ENCODE results near the gene SRGAP3. TPM values are rescaled to one million over a fixed set of nuclear protein-coding genes. Genes with fewer than 3 reads are reported as not detected.
A peak's percentile ranks its signal among the peaks of the same experiment; 100 is the strongest.

The SRGAP3 gene
- total and polyA plus RNA-seq, 7 experiments from 2014 or later = 1.4 to 6.0 (median 4.6) TPM

GRCh38 chr3:9207116-9207763 lies 42.2 kb downstream of the SRGAP3 start:
- Mint-ChIP-seq H3K9me3 (no peaks in the 10 kb centered on the region), H3K36me3 (peaks cover 0 to 6% (median 3%) of the 10 kb centered on the region in 5 donors), H3K4me3 (no peak overlapping the region), H3K27ac (no peak overlapping the region), H3K27me3 (peaks cover 0 to 5% (median 0%) of the 10 kb centered on the region in 5 donors), H3K4me1 (peaks cover 0 to 6% (median 3%) of the 10 kb centered on the region in 7 donors)
- Histone ChIP-seq H3K4me3 (ENCODE audit: low read length) (no peak overlapping the region), H3K9me3 (ENCODE audit: control insufficient read depth in 2 of 3, low read length in 3 of 3) (no peaks in the 10 kb centered on the region), H3K4me1 (ENCODE audit: control insufficient read depth in 2 of 2, insufficient read depth in 2 of 2, low read length in 2 of 2) (no peaks in the 10 kb centered on the region), H3K27ac (ENCODE audit: low read depth, low read length) (no peak overlapping the region), H3K36me3 (ENCODE audit: control insufficient read depth in 2 of 3, insufficient read depth in 3 of 3, low read length in 3 of 3) (no peaks in the 10 kb centered on the region), H3K27me3 (ENCODE audit: control insufficient read depth in 2 of 2, insufficient read depth in 2 of 2, low read length in 2 of 2) (no peaks in the 10 kb centered on the region)
- ATAC-seq (no peak), DNase-seq (no peak)
- POLR2A ChIA-PET = interaction anchor here (0.6 kb wide), 1 partner anchor 228 kb away, joined by 3 read pairs; no protein-coding TSS in a partner anchor
- intact Hi-C loops (cut with micrococcal nuclease) = no loop called here
- CTCF ChIA-PET = interaction anchor here (0.6 kb wide), 1 partner anchor 95 kb away, joined by 3 read pairs; no protein-coding TSS in a partner anchor

DNA sequence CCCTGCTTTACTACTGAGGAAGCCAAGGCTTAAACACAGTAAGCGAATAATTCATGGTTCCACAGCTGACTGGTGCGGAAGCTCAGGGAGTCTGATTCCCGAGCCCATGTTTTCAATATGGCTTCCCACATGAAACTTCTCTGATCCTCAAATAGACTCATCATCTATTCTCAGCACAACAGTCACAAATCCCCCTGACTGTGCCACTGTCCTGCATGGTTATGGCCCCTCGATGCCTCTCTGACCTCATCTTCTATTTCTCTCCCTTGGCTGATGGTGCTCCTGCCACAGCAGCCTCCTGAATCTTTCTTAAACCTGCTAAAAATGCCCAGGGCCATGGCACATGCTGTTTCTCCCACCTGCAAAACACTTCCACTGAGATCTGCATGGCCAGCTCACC lies 43.2 kb downstream of the SRGAP3 start:
- no peaks in the 10 kb centered on the region for H3K9me3 ChIP-seq (ENCODE audit: control insufficient read depth in 2 of 3, low read length in 3 of 3)

DNA sequence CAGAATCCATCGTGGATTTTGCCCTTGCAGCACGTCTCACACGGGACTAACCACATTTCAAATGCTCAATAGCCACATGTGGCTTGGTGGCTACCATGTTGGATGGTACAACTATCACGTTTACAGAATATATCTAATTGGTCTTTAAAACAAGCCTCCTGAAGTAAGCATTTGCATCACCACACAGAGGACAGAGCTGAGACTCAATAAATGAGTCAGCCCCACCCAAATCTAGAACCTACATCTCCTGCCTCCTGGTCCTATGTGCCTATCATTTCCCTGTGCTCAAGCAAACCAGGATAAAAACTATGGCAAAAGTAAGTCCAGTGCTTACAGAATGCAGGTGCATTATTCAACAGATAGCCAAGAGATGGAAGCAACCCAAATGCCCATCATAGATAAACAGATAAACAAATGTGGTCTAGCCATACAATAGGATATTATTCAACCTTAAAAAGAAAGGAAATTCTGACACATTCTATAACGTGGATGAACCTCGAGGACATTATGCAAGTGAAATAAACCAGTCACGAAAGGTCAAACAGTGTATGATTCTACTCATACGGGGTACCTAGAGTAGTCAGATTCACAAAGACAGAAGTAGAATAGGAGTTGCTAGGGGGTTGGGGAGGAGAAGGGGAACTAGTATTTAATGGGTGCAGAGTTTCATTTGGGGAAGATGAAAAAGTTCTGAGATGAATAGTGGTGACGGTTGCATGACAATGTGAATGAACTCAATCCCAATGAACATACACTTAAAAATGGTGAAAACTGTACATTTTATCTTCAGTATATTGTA lies 43.9 kb downstream of the SRGAP3 start:
- CTCF ChIA-PET = no interaction called here

More for the DNA sequence above, 43.2 kb downstream of the SRGAP3 start:
- no peak overlapping the region for H3K27ac ChIP-seq (ENCODE audit: low read depth, low read length)
- intact Hi-C loops (cut with micrococcal nuclease) = no loop called here
- ATAC-seq (no peak), DNase-seq (no peak)
- no peaks in the 10 kb centered on the region for H3K27me3 ChIP-seq (ENCODE audit: control insufficient read depth in 2 of 2, insufficient read depth in 2 of 2, low read length in 2 of 2)
- H3K4me1 ChIP-seq (ENCODE audit: control insufficient read depth in 2 of 2, insufficient read depth in 2 of 2, low read length in 2 of 2) = no peaks in the 10 kb centered on the region
- no peaks in the 10 kb centered on the region for H3K9me3 Mint-ChIP-seq
- H3K36me3 ChIP-seq (ENCODE audit: control insufficient read depth in 2 of 3, insufficient read depth in 3 of 3, low read length in 3 of 3) = no peaks in the 10 kb centered on the region
- H3K4me3 ChIP-seq (ENCODE audit: low read length) = no peak overlapping the region
- ChIA-PET CTCF (no interaction called here), POLR2A (interaction anchor here (0.6 kb wide), 1 partner anchor 229 kb away, joined by 3 read pairs; no protein-coding TSS in a partner anchor)
- no peak overlapping the region for H3K27ac Mint-ChIP-seq
- H3K36me3 Mint-ChIP-seq = peaks cover 0 to 6% (median 3%) of the 10 kb centered on the region in 5 donors
- peaks cover 0 to 6% (median 3%) of the 10 kb centered on the region in 7 donors for H3K4me1 Mint-ChIP-seq
- H3K4me3 Mint-ChIP-seq = no peak overlapping the region
- peaks cover 0 to 5% (median 0%) of the 10 kb centered on the region in 5 donors for H3K27me3 Mint-ChIP-seq

GRCh38 chr3:9204253-9204992 lies 45.0 kb downstream of the SRGAP3 start:
- no peak for DNase-seq
- H3K9me3 ChIP-seq (ENCODE audit: control insufficient read depth in 2 of 3, low read length in 3 of 3) = no peaks in the 10 kb centered on the region
- CTCF ChIA-PET = no interaction called here
- peaks cover 0 to 5% (median 3%) of the 10 kb centered on the region in 5 donors for H3K36me3 Mint-ChIP-seq
- no peaks in the 10 kb centered on the region for H3K27me3 ChIP-seq (ENCODE audit: control insufficient read depth in 2 of 2, insufficient read depth in 2 of 2, low read length in 2 of 2)
- POLR2A ChIA-PET = no interaction called here
- H3K4me3 ChIP-seq (ENCODE audit: low read length) = no peak overlapping the region
- H3K4me3 Mint-ChIP-seq = no peak overlapping the region
- no peak for ATAC-seq
- no peak overlapping the region for H3K27ac ChIP-seq (ENCODE audit: low read depth, low read length)
- no peak overlapping the region for H3K27ac Mint-ChIP-seq
- intact Hi-C loops (cut with micrococcal nuclease) = no loop called here
- no peaks in the 10 kb centered on the region for H3K9me3 Mint-ChIP-seq
- H3K27me3 Mint-ChIP-seq = peaks cover 0 to 5% (median 0%) of the 10 kb centered on the region in 5 donors
- H3K4me1 ChIP-seq (ENCODE audit: control insufficient read depth in 2 of 2, insufficient read depth in 2 of 2, low read length in 2 of 2) = no peaks in the 10 kb centered on the region
- peaks cover 0 to 6% (median 0%) of the 10 kb centered on the region in 7 donors for H3K4me1 Mint-ChIP-seq
- H3K36me3 ChIP-seq (ENCODE audit: control insufficient read depth in 2 of 3, insufficient read depth in 3 of 3, low read length in 3 of 3) = no peaks in the 10 kb centered on the region

More for the DNA sequence above, 43.9 kb downstream of the SRGAP3 start:
- no peaks in the 10 kb centered on the region for H3K36me3 ChIP-seq (ENCODE audit: control insufficient read depth in 2 of 3, insufficient read depth in 3 of 3, low read length in 3 of 3)
- no peak overlapping the region for H3K4me3 ChIP-seq (ENCODE audit: low read length)
- Mint-ChIP-seq H3K27me3 (peaks cover 0 to 5% (median 0%) of the 10 kb centered on the region in 5 donors), H3K4me1 (peaks cover 0 to 6% (median 0%) of the 10 kb centered on the region in 7 donors), H3K36me3 (peaks cover 0 to 6% (median 3%) of the 10 kb centered on the region in 5 donors), H3K27ac (no peak overlapping the region), H3K9me3 (no peaks in the 10 kb centered on the region), H3K4me3 (no peak overlapping the region)
- no peak overlapping the region for H3K27ac ChIP-seq (ENCODE audit: low read depth, low read length)
- no peaks in the 10 kb centered on the region for H3K4me1 ChIP-seq (ENCODE audit: control insufficient read depth in 2 of 2, insufficient read depth in 2 of 2, low read length in 2 of 2)
- ATAC-seq (peak; percentile 50), DNase-seq (no peak)
- POLR2A ChIA-PET = no interaction called here
- no peaks in the 10 kb centered on the region for H3K27me3 ChIP-seq (ENCODE audit: control insufficient read depth in 2 of 2, insufficient read depth in 2 of 2, low read length in 2 of 2)
- no peaks in the 10 kb centered on the region for H3K9me3 ChIP-seq (ENCODE audit: control insufficient read depth in 2 of 3, low read length in 3 of 3)
- intact Hi-C loops (cut with micrococcal nuclease) = no loop called here

- CTCF ChIA-PET = no interaction called here
- no peak for ATAC-seq
Measured at GRCh38 chr3:9203317-9203716, 46.1 kb downstream of the SRGAP3 start.

GRCh38 chr3:9202546-9202945 lies 46.9 kb downstream of the SRGAP3 start:
- DNase-seq (no peak), ATAC-seq (no peak)
- intact Hi-C loops (cut with micrococcal nuclease) = no loop called here
- peaks cover 0 to under 1% (median 0%) of the 10 kb centered on the region in 5 donors for H3K27me3 Mint-ChIP-seq
- H3K9me3 Mint-ChIP-seq = no peaks in the 10 kb centered on the region
- Histone ChIP-seq H3K4me1 (ENCODE audit: control insufficient read depth in 2 of 2, insufficient read depth in 2 of 2, low read length in 2 of 2) (no peaks in the 10 kb centered on the region), H3K27me3 (ENCODE audit: control insufficient read depth in 2 of 2, insufficient read depth in 2 of 2, low read length in 2 of 2) (no peaks in the 10 kb centered on the region), H3K9me3 (ENCODE audit: control insufficient read depth in 2 of 3, low read length in 3 of 3) (no peaks in the 10 kb centered on the region), H3K4me3 (ENCODE audit: low read length) (no peak overlapping the region), H3K27ac (ENCODE audit: low read depth, low read length) (no peak overlapping the region), H3K36me3 (ENCODE audit: control insufficient read depth in 2 of 3, insufficient read depth in 3 of 3, low read length in 3 of 3) (no peaks in the 10 kb centered on the region)
- ChIA-PET CTCF (no interaction called here), POLR2A (no interaction called here)
- peaks cover 0 to 4% (median 0%) of the 10 kb centered on the region in 5 donors for H3K36me3 Mint-ChIP-seq
- no peak overlapping the region for H3K4me3 Mint-ChIP-seq
- H3K4me1 Mint-ChIP-seq = peaks cover 0 to 6% (median 0%) of the 10 kb centered on the region in 7 donors
- H3K27ac Mint-ChIP-seq = no peak overlapping the region

More at GRCh38 chr3:9203317-9203716, 46.1 kb downstream of the SRGAP3 start:
- H3K36me3 ChIP-seq (ENCODE audit: control insufficient read depth in 2 of 3, insufficient read depth in 3 of 3, low read length in 3 of 3) = no peaks in the 10 kb centered on the region
- H3K4me1 ChIP-seq (ENCODE audit: control insufficient read depth in 2 of 2, insufficient read depth in 2 of 2, low read length in 2 of 2) = no peaks in the 10 kb centered on the region
- no peaks in the 10 kb centered on the region for H3K27me3 Mint-ChIP-seq
- POLR2A ChIA-PET = no interaction called here
- H3K27ac ChIP-seq (ENCODE audit: low read depth, low read length) = no peak overlapping the region
- H3K36me3 Mint-ChIP-seq = peaks cover 0 to 4% (median 0%) of the 10 kb centered on the region in 5 donors
- H3K4me3 Mint-ChIP-seq = no peak overlapping the region
- intact Hi-C loops (cut with micrococcal nuclease) = no loop called here
- peaks cover 0 to 6% (median 0%) of the 10 kb centered on the region in 7 donors for H3K4me1 Mint-ChIP-seq
- no peak overlapping the region for H3K27ac Mint-ChIP-seq
- no peaks in the 10 kb centered on the region for H3K9me3 ChIP-seq (ENCODE audit: control insufficient read depth in 2 of 3, low read length in 3 of 3)
- no peak overlapping the region for H3K4me3 ChIP-seq (ENCODE audit: low read length)
- H3K27me3 ChIP-seq (ENCODE audit: control insufficient read depth in 2 of 2, insufficient read depth in 2 of 2, low read length in 2 of 2) = no peaks in the 10 kb centered on the region
- no peak for DNase-seq
- no peaks in the 10 kb centered on the region for H3K9me3 Mint-ChIP-seq
